Astrocyte of the cerebellum (primary cell): ENCODE measurements around the gene FBN3.

ENCODE experiments used
- DNase-seq: peaks from one replicate; pipeline ENCODE4 v3.0.0-alpha.2; 2011; ENCODE audit warnings: low read depth
- H3K4me3 ChIP-seq: 2 replicates; pipeline ENCODE4 v1.5.1; 2011; ENCODE audit warnings: mild to moderate bottlenecking, low read depth, low read length, moderate library complexity
- CTCF ChIP-seq: IDR thresholded peaks from 2 replicates; pipeline ENCODE4 v1.5.1; 2012; ENCODE audit warnings: low read length, low read depth, moderate library complexity, mild to moderate bottlenecking; ENCODE audit errors: missing control alignments
- in situ Hi-C: cut with HindIII; loops from 2 replicates; pipeline ENCODE4 v1.10.0; 2017; ENCODE audit warnings: low sequenced_read_pairs

Gene FBN3

GRCh38 chr19:8064911-8065874, 84.2 kb downstream of the FBN3 start:
- in situ Hi-C loops: no loop called here
- DNase-seq: no peak
- no peak for TF ChIP-seq CTCF
- H3K4me3 ChIP-seq: no peak overlapping the region

- in situ Hi-C loops: no loop called here
- no peak overlapping the region for H3K4me3 ChIP-seq
- no peak for TF ChIP-seq CTCF
- DNase-seq: no peak
These were observed 91.7 kb downstream of the FBN3 start for GRCh38 chr19:8057545-8058270.

GRCh38 chr19:8056533-8056932, 92.9 kb downstream of the FBN3 start:
- no peak for TF ChIP-seq CTCF
- H3K4me3 ChIP-seq: no peak overlapping the region
- in situ Hi-C loops: no loop called here
- DNase-seq: no peak

- no peak for DNase-seq
- no peak for TF ChIP-seq CTCF
- H3K4me3 ChIP-seq: no peak overlapping the region
- in situ Hi-C loops: no loop called here
These were observed 95.2 kb downstream of the FBN3 start for GRCh38 chr19:8054169-8054568.

GRCh38 chr19:8052464-8052859, 96.9 kb downstream of the FBN3 start, which contains the start of gene CCL25:
CCL25 (plus strand) TSS chr19:8052760; CDS start chr19:8053050, 290 bp downstream.
- H3K4me3 ChIP-seq: no peak within 1 kb of the TSS
- in situ Hi-C loops: no loop called here
- DNase-seq: no peak
- TF ChIP-seq CTCF: no peak

- in situ Hi-C loops: no loop called here
- H3K4me3 ChIP-seq: peak overlapping the region; percentile 10
- DNase-seq: peak; percentile 15
- no peak for TF ChIP-seq CTCF
These were observed 98.9 kb downstream of the FBN3 start for GRCh38 chr19:8050274-8051096.
